ENCODE data around the gene RREB1.
"Not testable (repeated sequence)": the region's sequence is repeated elsewhere in the genome, so short reads cannot be mapped to it uniquely, and the experiment has no call there.

The RREB1 gene

DNA sequence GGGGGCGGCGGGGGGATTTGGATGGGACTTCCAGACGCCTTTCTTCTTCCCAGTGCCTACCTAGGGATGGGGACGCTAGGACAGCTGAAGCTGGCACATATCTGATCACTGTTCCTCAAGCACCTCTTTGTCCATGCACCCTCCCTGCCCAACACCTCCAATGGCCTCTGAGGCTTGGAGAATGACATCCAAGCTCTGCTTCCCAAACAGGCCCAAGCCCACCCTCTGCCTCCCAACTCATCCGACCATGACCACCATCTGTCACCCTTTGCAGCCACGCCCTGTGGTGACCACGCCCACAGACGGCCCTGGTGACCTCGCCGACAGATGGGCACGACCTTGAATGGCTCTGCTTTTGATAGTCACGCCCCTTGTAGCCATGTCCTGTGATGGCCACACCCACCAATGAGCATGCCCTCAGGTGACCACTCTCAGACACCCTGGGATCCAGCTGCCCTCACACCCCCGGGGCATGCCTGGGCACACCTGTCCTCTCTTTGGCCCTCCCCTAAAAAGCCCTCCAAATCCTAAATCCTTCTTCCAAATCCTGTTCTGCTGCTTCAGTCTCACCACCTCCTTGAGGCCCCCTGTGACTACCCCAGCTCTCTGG, 154.2 kb downstream of the RREB1 start:
- no peak for DNase-seq (ENCODE audit: low read depth in 1 of 2, low spot score in 1 of 2)
- Histone ChIP-seq H3K4me3 (replicated peaks; ENCODE audit: insufficient read depth, low read length) (peak overlapping the region; percentile 47), H3K27me3 (ENCODE audit: insufficient read depth, poor library complexity, severe bottlenecking) (no peaks in the 10 kb centered on the region), H3K27ac (replicated peaks) (peak overlapping the region; percentile 59; the same call in 1 of the 2 replicates)
- TF ChIP-seq, protein P1, sequence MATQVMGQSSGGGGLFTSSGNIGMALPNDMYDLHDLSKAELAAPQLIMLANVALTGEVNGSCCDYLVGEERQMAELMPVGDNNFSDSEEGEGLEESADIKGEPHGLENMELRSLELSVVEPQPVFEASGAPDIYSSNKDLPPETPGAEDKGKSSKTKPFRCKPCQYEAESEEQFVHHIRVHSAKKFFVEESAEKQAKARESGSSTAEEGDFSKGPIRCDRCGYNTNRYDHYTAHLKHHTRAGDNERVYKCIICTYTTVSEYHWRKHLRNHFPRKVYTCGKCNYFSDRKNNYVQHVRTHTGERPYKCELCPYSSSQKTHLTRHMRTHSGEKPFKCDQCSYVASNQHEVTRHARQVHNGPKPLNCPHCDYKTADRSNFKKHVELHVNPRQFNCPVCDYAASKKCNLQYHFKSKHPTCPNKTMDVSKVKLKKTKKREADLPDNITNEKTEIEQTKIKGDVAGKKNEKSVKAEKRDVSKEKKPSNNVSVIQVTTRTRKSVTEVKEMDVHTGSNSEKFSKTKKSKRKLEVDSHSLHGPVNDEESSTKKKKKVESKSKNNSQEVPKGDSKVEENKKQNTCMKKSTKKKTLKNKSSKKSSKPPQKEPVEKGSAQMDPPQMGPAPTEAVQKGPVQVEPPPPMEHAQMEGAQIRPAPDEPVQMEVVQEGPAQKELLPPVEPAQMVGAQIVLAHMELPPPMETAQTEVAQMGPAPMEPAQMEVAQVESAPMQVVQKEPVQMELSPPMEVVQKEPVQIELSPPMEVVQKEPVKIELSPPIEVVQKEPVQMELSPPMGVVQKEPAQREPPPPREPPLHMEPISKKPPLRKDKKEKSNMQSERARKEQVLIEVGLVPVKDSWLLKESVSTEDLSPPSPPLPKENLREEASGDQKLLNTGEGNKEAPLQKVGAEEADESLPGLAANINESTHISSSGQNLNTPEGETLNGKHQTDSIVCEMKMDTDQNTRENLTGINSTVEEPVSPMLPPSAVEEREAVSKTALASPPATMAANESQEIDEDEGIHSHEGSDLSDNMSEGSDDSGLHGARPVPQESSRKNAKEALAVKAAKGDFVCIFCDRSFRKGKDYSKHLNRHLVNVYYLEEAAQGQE (IDR thresholded peaks at IDR 0.05; ENCODE audit: insufficient replicate concordance, low read depth) = no peak
- no peak for TF ChIP-seq CTCF (IDR thresholded peaks at IDR 0.05; ENCODE audit: insufficient read depth, low read length)

- Histone ChIP-seq H3K27ac (replicated peaks) (no peak overlapping the region), H3K4me3 (replicated peaks; ENCODE audit: insufficient read depth, low read length) (no peak overlapping the region), H3K27me3 (ENCODE audit: insufficient read depth, poor library complexity, severe bottlenecking) (no peaks in the 10 kb centered on the region)
- TF ChIP-seq POLR2AphosphoS5 (IDR thresholded peaks at IDR 0.05; ENCODE audit: low read depth) = no peak
- no peak for TF ChIP-seq GABPA (IDR thresholded peaks at IDR 0.05; ENCODE audit: low read depth)
- TF ChIP-seq SPI1 (IDR thresholded peaks at IDR 0.05; ENCODE audit: borderline replicate concordance, low read depth) = no peak
- TF ChIP-seq, protein P1 (IDR thresholded peaks at IDR 0.05; ENCODE audit: insufficient replicate concordance, low read depth) = no peak
- TF ChIP-seq CTCF (IDR thresholded peaks at IDR 0.05; ENCODE audit: insufficient read depth, low read length) = no peak
- DNase-seq (ENCODE audit: low read depth in 1 of 2, low spot score in 1 of 2) = no peak
Measured at GRCh38 chr6:7262746-7263518, 155.2 kb downstream of the RREB1 start.

DNA sequence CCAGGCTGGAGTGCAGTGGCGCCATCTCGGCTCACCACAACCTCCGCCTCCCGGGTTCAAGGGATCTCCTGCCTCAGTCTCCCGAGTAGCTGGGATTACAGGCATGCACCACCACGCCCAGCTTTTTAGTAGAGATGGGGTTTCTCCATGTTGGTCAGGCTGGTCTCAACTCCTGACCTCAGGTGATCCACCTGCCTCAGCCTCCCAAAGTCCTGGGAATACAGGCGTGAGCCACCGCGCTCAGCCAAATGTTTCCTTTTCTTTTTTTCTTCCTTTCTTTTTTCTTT, 155.7 kb downstream of the RREB1 start:
- not testable (repeated sequence) for H3K27me3 ChIP-seq (ENCODE audit: insufficient read depth, poor library complexity, severe bottlenecking); H3K27ac ChIP-seq (replicated peaks); H3K4me3 ChIP-seq (replicated peaks; ENCODE audit: insufficient read depth, low read length)
- DNase-seq (ENCODE audit: low read depth in 1 of 2, low spot score in 1 of 2) = peak in 1 of 2 experiments; percentile 34

- no peak overlapping the region for H3K27ac ChIP-seq (replicated peaks)
- H3K4me3 ChIP-seq (replicated peaks; ENCODE audit: insufficient read depth, low read length) = no peak overlapping the region
- H3K27me3 ChIP-seq (ENCODE audit: insufficient read depth, poor library complexity, severe bottlenecking) = no peaks in the 10 kb centered on the region
- no peak for DNase-seq (ENCODE audit: low read depth in 1 of 2, low spot score in 1 of 2)
- TF ChIP-seq POLR2AphosphoS5 (IDR thresholded peaks at IDR 0.05; ENCODE audit: low read depth) = no peak
- TF ChIP-seq GABPA (IDR thresholded peaks at IDR 0.05; ENCODE audit: low read depth) = no peak
- TF ChIP-seq, protein P1 (IDR thresholded peaks at IDR 0.05; ENCODE audit: insufficient replicate concordance, low read depth) = no peak
- TF ChIP-seq CTCF (IDR thresholded peaks at IDR 0.05; ENCODE audit: insufficient read depth, low read length) = no peak
- TF ChIP-seq SPI1 (IDR thresholded peaks at IDR 0.05; ENCODE audit: borderline replicate concordance, low read depth) = no peak
Measured at GRCh38 chr6:7264041-7264440, 156.3 kb downstream of the RREB1 start.
